HepG2 (cell line): Measurements from ENCODE around the gene USE1. TPM values are rescaled to one million over a fixed set of nuclear protein-coding genes. Genes with fewer than 3 reads are reported as not detected.

ENCODE experiments used
- CC2D1A ChIP-seq: sonication (generic); formaldehyde crosslinking; IDR thresholded peaks from 2 replicates; pipeline ENCODE4 v1.8.1; 2023; ENCODE audit warnings: mild to moderate bottlenecking, missing genetic modification reagents
- CREB1 ChIP-seq, 2 experiments: fragments of 450-650 bp in 1 of 2; IDR thresholded peaks; 2 replicates each; pipeline ENCODE4 v1.6.1; 2016 to 2017; ENCODE audit warnings: control low read depth in 1 of 2, mild to moderate bottlenecking in 1 of 2, missing compliant biosample characterization in 1 of 2, missing genetic modification characterization in 1 of 2
- KDM2A ChIP-seq: sonication (generic); formaldehyde crosslinking; IDR thresholded peaks from 2 replicates; pipeline ENCODE4 v1.4.0; 2020; ENCODE audit warnings: low read depth, missing genetic modification reagents, borderline replicate concordance
- KDM3A ChIP-seq: IDR thresholded peaks from 2 replicates; pipeline ENCODE4 v1.6.1; 2018; ENCODE audit warnings: low read depth, missing compliant biosample characterization
- KLF9 ChIP-seq: IDR thresholded peaks from 2 replicates; pipeline ENCODE4 v1.6.1; 2016; ENCODE audit warnings: low read depth
- MEIS1 ChIP-seq: sonication (generic); formaldehyde crosslinking; IDR thresholded peaks from 2 replicates; pipeline ENCODE4 v1.9.0; 2021; ENCODE audit warnings: mild to moderate bottlenecking, missing genetic modification reagents, moderate library complexity, borderline replicate concordance
- PHF20 ChIP-seq: sonication (generic); formaldehyde crosslinking; IDR thresholded peaks from 2 replicates; pipeline ENCODE4 v1.5.0; 2020; ENCODE audit warnings: mild to moderate bottlenecking, missing genetic modification reagents
- RCOR2 ChIP-seq: IDR thresholded peaks from 2 replicates; pipeline ENCODE4 v1.6.1; 2016; ENCODE audit warnings: missing biosample characterization, missing genetic modification reagents
- SMC3 ChIP-seq: IDR thresholded peaks from 2 replicates; pipeline ENCODE4 v1.6.1; 2011; ENCODE audit warnings: low read length, improper control_type of control experiment
- SSRP1 ChIP-seq: IDR thresholded peaks from 2 replicates; pipeline ENCODE4 v1.6.1; 2016; ENCODE audit warnings: control low read depth
- ZBTB38 ChIP-seq: sonication (generic); formaldehyde crosslinking; IDR thresholded peaks from 2 replicates; pipeline ENCODE4 v1.5.1; 2020; ENCODE audit warnings: mild to moderate bottlenecking, missing genetic modification reagents
- ZNF615 ChIP-seq: sonication (generic); formaldehyde crosslinking; IDR thresholded peaks from 2 replicates; pipeline ENCODE4 v1.5.0; 2020; ENCODE audit warnings: mild to moderate bottlenecking, missing genetic modification reagents, borderline replicate concordance
- ZSCAN25 ChIP-seq: sonication (generic); formaldehyde crosslinking; IDR thresholded peaks from 2 replicates; pipeline ENCODE4 v1.8.0; 2022; ENCODE audit warnings: mild to moderate bottlenecking, missing genetic modification reagents
- ZSCAN31 ChIP-seq: sonication (generic); formaldehyde crosslinking; IDR thresholded peaks from 2 replicates; pipeline ENCODE4 v1.5.0; 2020; ENCODE audit warnings: low read depth, mild to moderate bottlenecking, missing genetic modification reagents
- polyA plus RNA-seq, 8 experiments: library from polyadenylated mRNA; depleted of rRNA in 3 of 8; stranded (reverse) in 7 of 8; unstranded in 1 of 8; fragments of >200 nt; fragmentation: Illumina TruSeq in 4 of 8; extraction: Trizol in 4 of 8; gene quantifications; 2 replicates each; pipeline versions ENCODE4 v1.2.1 to v1.2.3, GENCODE V29; 2011 to 2016; ENCODE audit warnings: low read depth in 4 of 8, missing spikeins in 1 of 8, mixed read lengths in 1 of 8; ENCODE audit not compliant: insufficient read depth in 1 of 8
- total RNA-seq, 5 experiments: library from RNA; depleted of rRNA; stranded (reverse); fragments of >200 nt; fragmentation: Illumina TruSeq; extraction: Trizol; gene quantifications; 2 replicates each; pipeline ENCODE4 v1.2.3, GENCODE V29; 2016; ENCODE audit warnings: low read depth in 1 of 5
- TF ChIP-seq, protein P1 (sequence below): IDR thresholded peaks from 2 replicates; pipeline ENCODE4 v1.4.0; 2020; ENCODE audit warnings: mild to moderate bottlenecking, missing genetic modification reagents
- TF ChIP-seq, protein P2 (sequence below): sonication (generic); formaldehyde crosslinking; IDR thresholded peaks from 2 replicates; pipeline ENCODE4 v1.4.0; 2020; ENCODE audit warnings: missing genetic modification reagents
- TF ChIP-seq, protein P3 (sequence below): sonication (generic); formaldehyde crosslinking; IDR thresholded peaks from 2 replicates; pipeline ENCODE4 v1.5.1; 2020; ENCODE audit warnings: missing genetic modification reagents, mild to moderate bottlenecking, borderline replicate concordance
- TF ChIP-seq, protein P4 (sequence below): sonication (generic); formaldehyde crosslinking; IDR thresholded peaks from 2 replicates; pipeline ENCODE4 v1.8.1; 2023; ENCODE audit warnings: mild to moderate bottlenecking, moderate library complexity, missing genetic modification reagents
- TF ChIP-seq, protein P5 (sequence below), 2 experiments: fragments of 450-650 bp in 1 of 2; sonication (generic) in 1 of 2; formaldehyde crosslinking; IDR thresholded peaks; 2 replicates each; pipeline versions ENCODE4 v1.5.0 to v1.8.0; 2020 to 2022; ENCODE audit warnings: mild to moderate bottlenecking in 1 of 2, missing genetic modification reagents in 1 of 2
- TF ChIP-seq, protein P6 (sequence below), 2 experiments: sonication (generic) in 1 of 2; formaldehyde crosslinking in 1 of 2; IDR thresholded peaks; 2 replicates each; pipeline versions ENCODE4 v1.4.0 to v1.6.1; 2018 to 2020; ENCODE audit warnings: missing genetic modification reagents in 2 of 2, borderline replicate concordance in 1 of 2, low read depth in 1 of 2, mild to moderate bottlenecking in 1 of 2, missing biosample characterization in 1 of 2

The USE1 gene
- total and polyA plus RNA-seq, 2 of the 13 experiments (the other 11 are each of a cell fraction or from before 2014, with no cell fraction given) = 9.9 to 17.6 TPM

DNA sequence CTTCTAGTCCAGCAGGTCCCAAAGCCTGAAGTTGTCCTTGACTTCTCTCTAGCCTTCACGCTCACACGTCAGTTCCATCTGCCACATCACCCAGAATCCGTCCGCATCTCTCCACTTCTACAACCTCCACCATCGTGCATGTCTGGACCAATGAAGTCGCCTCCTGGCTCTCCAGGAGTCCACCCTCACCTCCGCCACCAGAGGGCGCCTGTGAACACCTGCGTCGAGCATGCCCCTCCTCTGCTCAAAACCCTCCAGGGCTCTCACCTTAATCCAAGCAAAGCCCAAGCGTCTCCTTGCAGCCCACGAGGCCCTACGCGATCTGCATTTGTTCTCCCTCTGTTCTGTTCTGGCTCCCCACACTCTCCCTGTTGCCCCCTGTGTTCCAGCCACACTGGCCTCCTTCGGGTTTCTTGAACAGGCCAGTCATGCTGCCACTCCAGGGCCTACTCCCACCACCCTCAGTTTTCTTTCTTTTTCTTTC lies 45.7 kb downstream of the USE1 start (continued):
- TF ChIP-seq, protein P1, sequence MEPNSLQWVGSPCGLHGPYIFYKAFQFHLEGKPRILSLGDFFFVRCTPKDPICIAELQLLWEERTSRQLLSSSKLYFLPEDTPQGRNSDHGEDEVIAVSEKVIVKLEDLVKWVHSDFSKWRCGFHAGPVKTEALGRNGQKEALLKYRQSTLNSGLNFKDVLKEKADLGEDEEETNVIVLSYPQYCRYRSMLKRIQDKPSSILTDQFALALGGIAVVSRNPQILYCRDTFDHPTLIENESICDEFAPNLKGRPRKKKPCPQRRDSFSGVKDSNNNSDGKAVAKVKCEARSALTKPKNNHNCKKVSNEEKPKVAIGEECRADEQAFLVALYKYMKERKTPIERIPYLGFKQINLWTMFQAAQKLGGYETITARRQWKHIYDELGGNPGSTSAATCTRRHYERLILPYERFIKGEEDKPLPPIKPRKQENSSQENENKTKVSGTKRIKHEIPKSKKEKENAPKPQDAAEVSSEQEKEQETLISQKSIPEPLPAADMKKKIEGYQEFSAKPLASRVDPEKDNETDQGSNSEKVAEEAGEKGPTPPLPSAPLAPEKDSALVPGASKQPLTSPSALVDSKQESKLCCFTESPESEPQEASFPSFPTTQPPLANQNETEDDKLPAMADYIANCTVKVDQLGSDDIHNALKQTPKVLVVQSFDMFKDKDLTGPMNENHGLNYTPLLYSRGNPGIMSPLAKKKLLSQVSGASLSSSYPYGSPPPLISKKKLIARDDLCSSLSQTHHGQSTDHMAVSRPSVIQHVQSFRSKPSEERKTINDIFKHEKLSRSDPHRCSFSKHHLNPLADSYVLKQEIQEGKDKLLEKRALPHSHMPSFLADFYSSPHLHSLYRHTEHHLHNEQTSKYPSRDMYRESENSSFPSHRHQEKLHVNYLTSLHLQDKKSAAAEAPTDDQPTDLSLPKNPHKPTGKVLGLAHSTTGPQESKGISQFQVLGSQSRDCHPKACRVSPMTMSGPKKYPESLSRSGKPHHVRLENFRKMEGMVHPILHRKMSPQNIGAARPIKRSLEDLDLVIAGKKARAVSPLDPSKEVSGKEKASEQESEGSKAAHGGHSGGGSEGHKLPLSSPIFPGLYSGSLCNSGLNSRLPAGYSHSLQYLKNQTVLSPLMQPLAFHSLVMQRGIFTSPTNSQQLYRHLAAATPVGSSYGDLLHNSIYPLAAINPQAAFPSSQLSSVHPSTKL (CRISPR knock-in tag) = peak; percentile 32; the same call in 1 of the 2 replicates
- TF ChIP-seq, protein P2, sequence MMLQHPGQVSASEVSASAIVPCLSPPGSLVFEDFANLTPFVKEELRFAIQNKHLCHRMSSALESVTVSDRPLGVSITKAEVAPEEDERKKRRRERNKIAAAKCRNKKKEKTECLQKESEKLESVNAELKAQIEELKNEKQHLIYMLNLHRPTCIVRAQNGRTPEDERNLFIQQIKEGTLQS (CRISPR knock-in tag) = no peak
- TF ChIP-seq SMC3 (peak; percentile 62), PHF20 (CRISPR knock-in tag) (no peak), ZSCAN31 (no peak), CC2D1A (CRISPR knock-in tag) (no peak), MEIS1 (CRISPR knock-in tag) (peak; percentile 28; the same call in 1 of the 2 replicates), ZSCAN25 (CRISPR knock-in tag) (0 out of 2 replicates have a peak, but pooled peaks have one; percentile 43), KDM2A (CRISPR knock-in tag) (peak; percentile 70; the same call in 1 of the 2 replicates), KLF9 (CRISPR knock-in tag) (no peak), ZNF615 (no peak), ZBTB38 (CRISPR knock-in tag) (no peak), KDM3A (CRISPR knock-in tag) (no peak), RCOR2 (CRISPR knock-in tag) (no peak), CREB1 (IDR thresholded peaks at IDR 0.05) (peak; percentile 20; the same call in 1 of the 2 replicates), CREB1 (CRISPR knock-in tag; IDR thresholded peaks at IDR 0.05) (no peak), SSRP1 (CRISPR knock-in tag) (no peak)
- TF ChIP-seq, protein P3, sequence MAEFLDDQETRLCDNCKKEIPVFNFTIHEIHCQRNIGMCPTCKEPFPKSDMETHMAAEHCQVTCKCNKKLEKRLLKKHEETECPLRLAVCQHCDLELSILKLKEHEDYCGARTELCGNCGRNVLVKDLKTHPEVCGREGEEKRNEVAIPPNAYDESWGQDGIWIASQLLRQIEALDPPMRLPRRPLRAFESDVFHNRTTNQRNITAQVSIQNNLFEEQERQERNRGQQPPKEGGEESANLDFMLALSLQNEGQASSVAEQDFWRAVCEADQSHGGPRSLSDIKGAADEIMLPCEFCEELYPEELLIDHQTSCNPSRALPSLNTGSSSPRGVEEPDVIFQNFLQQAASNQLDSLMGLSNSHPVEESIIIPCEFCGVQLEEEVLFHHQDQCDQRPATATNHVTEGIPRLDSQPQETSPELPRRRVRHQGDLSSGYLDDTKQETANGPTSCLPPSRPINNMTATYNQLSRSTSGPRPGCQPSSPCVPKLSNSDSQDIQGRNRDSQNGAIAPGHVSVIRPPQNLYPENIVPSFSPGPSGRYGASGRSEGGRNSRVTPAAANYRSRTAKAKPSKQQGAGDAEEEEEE (CRISPR knock-in tag) = 0 out of 2 replicates have a peak, but pooled peaks have one; percentile 30
- TF ChIP-seq, protein P4, sequence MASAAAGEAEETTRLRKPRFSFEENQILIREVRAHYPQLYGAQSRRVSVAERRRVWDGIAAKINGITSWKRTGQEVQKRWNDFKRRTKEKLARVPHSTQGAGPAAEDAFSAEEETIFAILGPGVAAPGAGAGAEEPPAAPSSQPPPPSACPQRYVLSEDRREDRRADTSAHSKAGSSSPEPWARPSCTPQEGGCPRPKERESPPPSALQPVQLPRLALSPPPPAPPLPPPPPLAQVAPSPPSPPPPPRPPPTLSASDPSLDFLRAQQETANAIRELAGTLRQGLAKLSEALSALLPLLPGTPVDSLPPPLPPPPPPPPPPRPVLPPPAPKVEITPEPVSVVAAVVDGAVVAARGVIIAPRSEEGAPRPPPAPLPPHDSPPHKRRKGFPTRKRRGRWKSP = no peak
- TF ChIP-seq, protein P5, sequence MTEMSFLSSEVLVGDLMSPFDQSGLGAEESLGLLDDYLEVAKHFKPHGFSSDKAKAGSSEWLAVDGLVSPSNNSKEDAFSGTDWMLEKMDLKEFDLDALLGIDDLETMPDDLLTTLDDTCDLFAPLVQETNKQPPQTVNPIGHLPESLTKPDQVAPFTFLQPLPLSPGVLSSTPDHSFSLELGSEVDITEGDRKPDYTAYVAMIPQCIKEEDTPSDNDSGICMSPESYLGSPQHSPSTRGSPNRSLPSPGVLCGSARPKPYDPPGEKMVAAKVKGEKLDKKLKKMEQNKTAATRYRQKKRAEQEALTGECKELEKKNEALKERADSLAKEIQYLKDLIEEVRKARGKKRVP (CRISPR knock-in tag; IDR thresholded peaks at IDR 0.05) = no peak
- TF ChIP-seq, protein P6, sequence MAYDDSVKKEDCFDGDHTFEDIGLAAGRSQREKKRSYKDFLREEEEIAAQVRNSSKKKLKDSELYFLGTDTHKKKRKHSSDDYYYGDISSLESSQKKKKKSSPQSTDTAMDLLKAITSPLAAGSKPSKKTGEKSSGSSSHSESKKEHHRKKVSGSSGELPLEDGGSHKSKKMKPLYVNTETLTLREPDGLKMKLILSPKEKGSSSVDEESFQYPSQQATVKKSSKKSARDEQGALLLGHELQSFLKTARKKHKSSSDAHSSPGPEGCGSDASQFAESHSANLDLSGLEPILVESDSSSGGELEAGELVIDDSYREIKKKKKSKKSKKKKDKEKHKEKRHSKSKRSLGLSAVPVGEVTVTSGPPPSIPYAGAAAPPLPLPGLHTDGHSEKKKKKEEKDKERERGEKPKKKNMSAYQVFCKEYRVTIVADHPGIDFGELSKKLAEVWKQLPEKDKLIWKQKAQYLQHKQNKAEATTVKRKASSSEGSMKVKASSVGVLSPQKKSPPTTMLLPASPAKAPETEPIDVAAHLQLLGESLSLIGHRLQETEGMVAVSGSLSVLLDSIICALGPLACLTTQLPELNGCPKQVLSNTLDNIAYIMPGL (CRISPR knock-in tag; IDR thresholded peaks at IDR 0.05; ENCODE audit: borderline replicate concordance in 1 of 2, low read depth in 1 of 2) = peak; percentile 63 to 86
